GM12892 (cell line): Measurements from ENCODE around the gene PLOD1.

ENCODE experiments used
- POLR2A ChIP-seq: IDR thresholded peaks from 2 replicates; pipeline ENCODE4 v1.6.1; 2011; ENCODE audit warnings: low read depth, low read length, control low read depth
- POLR2AphosphoS5 ChIP-seq: IDR thresholded peaks from 2 replicates; pipeline ENCODE4 v1.6.1; 2011; ENCODE audit warnings: low read depth, low read length, control low read depth
- TAF1 ChIP-seq: IDR thresholded peaks from 2 replicates; pipeline ENCODE4 v1.6.1; 2011; ENCODE audit warnings: low read depth, mild to moderate bottlenecking, control low read depth, low read length, borderline replicate concordance

DNA sequence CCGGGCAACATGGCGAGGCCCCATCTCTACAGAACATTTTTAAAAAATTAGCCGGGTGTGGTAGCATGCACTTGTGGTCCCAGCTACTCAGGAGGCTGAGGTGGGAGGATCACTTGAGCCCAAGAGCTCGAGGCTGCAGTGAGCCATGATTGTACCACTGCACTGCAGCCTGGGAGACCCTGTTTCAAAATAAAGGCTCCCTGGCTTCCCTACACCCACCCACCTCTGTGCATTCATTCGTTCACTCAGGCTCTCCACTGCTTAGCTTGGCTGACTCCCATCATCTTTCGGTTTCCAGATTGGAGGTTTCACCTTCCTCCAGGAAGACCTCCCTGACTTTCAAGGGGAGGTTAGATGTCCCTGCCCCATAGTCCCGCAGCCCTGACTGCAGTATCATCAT lies 22.5 kb upstream of the PLOD1 start:
- TF ChIP-seq POLR2A: no peak
- no peak for TF ChIP-seq POLR2AphosphoS5
- no peak for TF ChIP-seq TAF1
